OCI-LY7 (cell line): ENCODE results near the gene ATP2C1. TPM values are rescaled to one million over a fixed set of nuclear protein-coding genes. Genes with fewer than 3 reads are reported as not detected.

Experiments used
- BruUV-seq: library from RNA; stranded (reverse); fragments of 400-500 nt; replicated peaks from 2 replicates; lab custom pipeline; 2021; lab: Mats Ljungman, UMichigan
- CTCF ChIA-PET: fragments of 300-600 bp; sonication (Branson Sonifier 250); formaldehyde crosslinking; loops from one replicate; lab custom pipeline; 2022; ENCODE audit warnings: antibody characterized with exemption; ENCODE audit not compliant: unreplicated experiment; lab: Charles Lee
- POLR2A ChIA-PET: fragments of 300-600 bp; sonication (Branson Sonifier 250); formaldehyde crosslinking; loops from one replicate; lab custom pipeline; 2022; ENCODE audit warnings: antibody characterized with exemption; lab: Charles Lee
- DNase-seq: peaks from one replicate; pipeline ENCODE4 v3.0.0-alpha.2; 2015; ENCODE audit warnings: low spot score
- H2AFZ ChIP-seq: fragments of 200-600 bp; sonication (generic), shearing (Covaris generic); 2 replicates; pipeline ENCODE4 v1.6.1; 2014; ENCODE audit warnings: mild to moderate bottlenecking, antibody characterized with exemption, low read length, moderate library complexity
- H3K27ac ChIP-seq: fragments of 200-600 bp; sonication (generic); 2 replicates; pipeline ENCODE4 v1.5.1; 2014; ENCODE audit warnings: mixed run types, low read depth, mild to moderate bottlenecking, moderate library complexity, low read length, inconsistent platforms; ENCODE audit not compliant: poor library complexity, severe bottlenecking
- H3K36me3 ChIP-seq: fragments of 200-600 bp; sonication (generic); 2 replicates; pipeline ENCODE4 v1.6.1; 2014; ENCODE audit warnings: mild to moderate bottlenecking, antibody characterized with exemption, low read length, moderate library complexity, mixed read lengths; ENCODE audit not compliant: insufficient read depth
- H3K4me1 ChIP-seq: fragments of 200-600 bp; sonication (generic); 2 replicates; pipeline ENCODE4 v1.5.1; 2014; ENCODE audit warnings: mild to moderate bottlenecking, low read length; ENCODE audit not compliant: insufficient read depth, poor library complexity, severe bottlenecking
- H3K4me2 ChIP-seq: fragments of 200-600 bp; sonication (generic); 2 replicates; pipeline ENCODE4 v1.6.1; 2014; ENCODE audit warnings: mild to moderate bottlenecking, low read length
- H3K4me3 ChIP-seq: fragments of 200-600 bp; sonication (generic); 2 replicates; pipeline ENCODE4 v1.5.1; 2014; ENCODE audit warnings: mild to moderate bottlenecking, low read depth, low read length; ENCODE audit not compliant: poor library complexity, severe bottlenecking
- H3K79me2 ChIP-seq: fragments of 200-600 bp; sonication (generic); 2 replicates; pipeline ENCODE4 v1.6.1; 2016; ENCODE audit warnings: low read depth, mild to moderate bottlenecking, low read length, moderate library complexity, mixed read lengths; ENCODE audit not compliant: insufficient read depth
- H3K9me2 ChIP-seq: fragments of 200-600 bp; sonication (generic); 2 replicates; pipeline ENCODE4 v1.6.1; 2016; ENCODE audit warnings: mild to moderate bottlenecking, low read length, mixed read lengths; ENCODE audit not compliant: insufficient read depth
- H3K9me3 ChIP-seq: fragments of 200-600 bp; sonication (generic); 2 replicates; pipeline ENCODE4 v1.6.1; 2014; ENCODE audit warnings: mild to moderate bottlenecking, mixed run types, low read length, mixed read lengths
- H4K20me1 ChIP-seq: fragments of 200-600 bp; sonication (generic); 2 replicates; pipeline ENCODE4 v1.6.1; 2014; ENCODE audit warnings: mild to moderate bottlenecking, antibody characterized with exemption, low read length, moderate library complexity, mixed read lengths; ENCODE audit not compliant: insufficient read depth
- EZH2phosphoT487 ChIP-seq: fragments of 200-600 bp; sonication (generic); IDR thresholded peaks from 2 replicates; pipeline ENCODE4 v1.6.1; 2018; ENCODE audit warnings: low read depth, borderline replicate concordance, mild to moderate bottlenecking, mixed run types, antibody characterized with exemption, low read length, moderate library complexity, mixed read lengths
- intact Hi-C: fragments of 100-400 bp; cut with micrococcal nuclease; formaldehyde crosslinking; loops from one replicate; pipeline ENCODE4 v1.10.0; 2022; ENCODE audit not compliant: unreplicated experiment
- total RNA-seq, 2 experiments: library from RNA; depleted of rRNA in 1 of 2; stranded (reverse); fragments of >200 nt in 1 of 2; shearing (Covaris generic) in 1 of 2; gene quantifications; 2 replicates each; pipeline ENCODE4 v1.2.3, GENCODE V29; 2014 to 2022
- TF ChIP-seq, protein P1 (sequence below): fragments of 200-600 bp; sonication (generic); conservative IDR thresholded peaks from 2 replicates; pipeline ENCODE4 v1.5.1; 2014; ENCODE audit warnings: mild to moderate bottlenecking, antibody characterized with exemption, low read length, moderate library complexity, mixed read lengths

Gene ATP2C1
- total RNA-seq, 2 experiments from 2014 or later, result 31.1 to 56.8 TPM

DNA sequence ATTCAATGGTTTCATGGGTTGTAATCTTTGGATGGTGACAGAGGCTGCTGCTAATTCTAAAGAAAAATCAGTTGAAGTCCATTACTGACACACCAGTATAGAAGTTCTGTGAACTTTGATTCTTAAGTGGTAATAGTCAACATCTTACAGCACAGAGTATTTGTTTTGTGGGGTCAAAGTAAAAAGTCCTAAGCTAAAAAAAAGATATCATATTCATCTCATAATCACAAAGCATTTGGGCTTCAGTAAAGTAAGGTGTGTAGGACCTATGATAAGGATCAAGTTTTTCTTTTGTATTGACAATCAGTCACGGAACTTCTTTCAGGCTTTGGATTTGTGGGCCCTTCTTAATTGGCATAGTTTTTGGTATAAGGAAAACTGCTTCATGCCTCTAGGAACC is 131.7 kb downstream of the ATP2C1 start:
- no TSS peak for BruUV-seq
- TF ChIP-seq, protein P1, sequence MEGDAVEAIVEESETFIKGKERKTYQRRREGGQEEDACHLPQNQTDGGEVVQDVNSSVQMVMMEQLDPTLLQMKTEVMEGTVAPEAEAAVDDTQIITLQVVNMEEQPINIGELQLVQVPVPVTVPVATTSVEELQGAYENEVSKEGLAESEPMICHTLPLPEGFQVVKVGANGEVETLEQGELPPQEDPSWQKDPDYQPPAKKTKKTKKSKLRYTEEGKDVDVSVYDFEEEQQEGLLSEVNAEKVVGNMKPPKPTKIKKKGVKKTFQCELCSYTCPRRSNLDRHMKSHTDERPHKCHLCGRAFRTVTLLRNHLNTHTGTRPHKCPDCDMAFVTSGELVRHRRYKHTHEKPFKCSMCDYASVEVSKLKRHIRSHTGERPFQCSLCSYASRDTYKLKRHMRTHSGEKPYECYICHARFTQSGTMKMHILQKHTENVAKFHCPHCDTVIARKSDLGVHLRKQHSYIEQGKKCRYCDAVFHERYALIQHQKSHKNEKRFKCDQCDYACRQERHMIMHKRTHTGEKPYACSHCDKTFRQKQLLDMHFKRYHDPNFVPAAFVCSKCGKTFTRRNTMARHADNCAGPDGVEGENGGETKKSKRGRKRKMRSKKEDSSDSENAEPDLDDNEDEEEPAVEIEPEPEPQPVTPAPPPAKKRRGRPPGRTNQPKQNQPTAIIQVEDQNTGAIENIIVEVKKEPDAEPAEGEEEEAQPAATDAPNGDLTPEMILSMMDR, result no peak
- no peak for TF ChIP-seq EZH2phosphoT487
- Histone ChIP-seq H3K9me3 (no peaks in the 10 kb centered on the region), H3K36me3 (peaks cover 45% of the 10 kb centered on the region), H3K27ac (no peak overlapping the region), H3K79me2 (peaks cover 9% of the 10 kb centered on the region; the same call in 1 of the 2 replicates), H3K9me2 (no peaks in the 10 kb centered on the region), H2AFZ (peak overlapping the region; percentile 81; the same call in 1 of the 2 replicates), H4K20me1 (no peaks in the 10 kb centered on the region), H3K4me1 (peaks cover 24% of the 10 kb centered on the region), H3K4me2 (peak overlapping the region; percentile 97), H3K4me3 (peak overlapping the region; percentile 75)
- ChIA-PET POLR2A (interaction anchor here (0.6 to 3.5 kb wide), 9 partner anchors 10 to 1119 kb away, joined by 3 to 16 read pairs (median 5); partner anchors contain the start of genes ATP2C1 and NUDT16), CTCF (no interaction called here)
- no peak for DNase-seq
- intact Hi-C loops, result loop anchor here (5.0 kb wide), 3 partner anchors 278 to 1002 kb away; partner anchors contain the start of genes MRPL3 and PIK3R4

DNA sequence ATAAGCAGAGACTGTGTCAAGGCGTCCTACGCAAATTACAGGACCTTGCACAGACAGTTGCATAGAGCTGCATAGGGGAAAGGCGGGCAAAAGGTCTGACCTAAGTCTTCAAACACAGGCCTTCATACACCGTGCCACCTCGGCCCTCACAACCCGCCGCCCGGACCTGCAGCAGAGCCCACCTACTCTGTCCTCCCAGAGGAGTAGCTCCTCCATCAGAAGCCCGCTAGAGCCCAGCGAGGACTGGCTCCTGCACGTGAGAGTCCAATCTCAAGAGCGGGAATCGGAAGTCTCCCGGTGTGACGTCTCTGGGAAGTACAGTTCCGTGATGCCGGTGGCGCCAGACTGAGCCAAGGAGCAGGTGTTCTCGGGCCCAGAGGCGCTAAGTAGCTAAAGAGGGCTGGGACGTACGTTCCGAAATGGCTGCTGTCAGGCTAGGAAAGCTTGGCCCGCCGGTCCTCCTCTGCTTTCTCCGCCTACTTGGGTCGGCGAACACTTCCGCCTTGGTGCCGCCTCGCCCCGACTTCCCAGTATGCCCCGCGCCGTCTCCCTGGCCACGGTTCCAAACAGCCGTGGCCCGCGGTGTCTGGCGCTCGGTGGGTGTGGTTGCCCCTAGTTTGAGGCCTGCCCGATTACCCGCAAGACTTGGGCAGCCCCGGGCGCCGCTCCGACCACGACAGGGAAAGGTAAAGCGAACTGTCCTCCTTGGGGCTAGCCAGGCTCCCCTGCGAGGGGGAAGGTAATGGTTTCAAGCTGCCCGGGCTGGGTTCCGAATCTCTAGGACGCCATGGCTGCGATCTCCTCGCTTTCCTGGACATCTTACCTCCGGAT is 132.7 kb downstream of the ATP2C1 start, which contains the start of the genes ASTE1 and NEK11:
ASTE1 (minus strand) TSS at position 505 of the 831 bp plus-strand sequence. CDS start 1,519 bp downstream, outside the sequence.
NEK11 (plus strand) TSS at position 557 of the 831 bp plus-strand sequence. CDS start 2,832 bp downstream, outside the sequence.
- DNase-seq, result peak; percentile 86
- Histone ChIP-seq H3K27ac (peak within 1 kb of the TSS; percentile 62), H3K36me3 (peaks cover 36% of the 10 kb centered on the region), H3K4me2 (peak within 1 kb of the TSS; percentile 97), H3K79me2 (peaks cover 9% of the 10 kb centered on the region; the same call in 1 of the 2 replicates), H2AFZ (peak within 1 kb of the TSS; percentile 81), H3K4me1 (peaks cover 19% of the 10 kb centered on the region), H3K4me3 (peak within 1 kb of the TSS; percentile 75), H4K20me1 (no peaks in the 10 kb centered on the region), H3K9me3 (no peaks in the 10 kb centered on the region), H3K9me2 (no peaks in the 10 kb centered on the region)
- intact Hi-C loops, result loop anchor here (1.0 to 5.0 kb wide), 4 partner anchors 133 to 1001 kb away; partner anchors contain the start of genes MRPL3 and PIK3R4
- TF ChIP-seq EZH2phosphoT487, result no peak
- TF ChIP-seq, protein P1, result no peak
- POLR2A ChIA-PET, result interaction anchor here (0.9 to 3.5 kb wide), 8 partner anchors 10 to 316 kb away, joined by 3 to 16 read pairs (median 5); partner anchors contain the start of gene ATP2C1
- TSS peak; percentile 71 for BruUV-seq
- CTCF ChIA-PET, result no interaction called here
